Esophagus squamous epithelium (tissue), 5 donors: ENCODE data around the gene RNF213. TPM values are rescaled to one million over a fixed set of nuclear protein-coding genes. Genes with fewer than 3 reads are reported as not detected.
"Not testable (repeated sequence)": the region's sequence is repeated elsewhere in the genome, so short reads cannot be mapped to it uniquely, and the experiment has no call there.

Source experiments
- DNase-seq: peaks from one replicate; lab custom pipeline; 2025; lab: John Stamatoyannopoulos, UW
- H3K27ac ChIP-seq, 4 donors: fragments of 200-600 bp; sonication (generic); one replicate each; pipeline ENCODE4 v1.5.1; 2016 to 2019; ENCODE audit warnings: mild to moderate bottlenecking in 1 of 4
- H3K27me3 ChIP-seq, 4 donors: fragments of 200-600 bp; sonication (generic); 1 replicate in 3 of 4; 2 replicates in 1 of 4; pipeline versions ENCODE4 v1.5.1 to v1.6.0; 2017 to 2021; ENCODE audit warnings: antibody characterized with exemption in 1 of 4
- H3K36me3 ChIP-seq, 3 donors: fragments of 200-600 bp; sonication (generic); one replicate each; pipeline ENCODE4 v1.5.1; 2016 to 2019
- H3K4me1 ChIP-seq, 3 donors: fragments of 200-600 bp; sonication (generic); one replicate each; pipeline ENCODE4 v1.5.1; 2017 to 2019
- H3K4me3 ChIP-seq, 4 donors: fragments of 200-600 bp; sonication (generic); 1 replicate in 3 of 4; 2 replicates in 1 of 4; pipeline ENCODE4 v1.5.1; 2016 to 2019; ENCODE audit warnings: mild to moderate bottlenecking in 2 of 4, moderate library complexity in 1 of 4
- H3K9me3 ChIP-seq, 3 donors: fragments of 200-600 bp; sonication (generic); one replicate each; pipeline ENCODE4 v1.5.1; 2016 to 2019
- POLR2A ChIP-seq, 4 donors: fragments of 450-650 bp; IDR thresholded peaks; one replicate each; pipeline ENCODE4 v1.6.1; 2017; ENCODE audit warnings: antibody characterized with exemption in 4 of 4, mild to moderate bottlenecking in 4 of 4, moderate library complexity in 3 of 4
- WGBS, 2 donors: methylation state at CpG; one replicate each; pipeline ENCODE4 v1.1.5; 2018; 5-methylcytosine and 5-hydroxymethylcytosine counted together
- intact Hi-C: fragments of 100-400 bp; cut with DNase I; formaldehyde crosslinking; loops from one replicate; pipeline ENCODE4 v1.15.0; 2022
- total RNA-seq, 4 donors: library from RNA; depleted of rRNA; stranded (reverse); fragments of >200 nt; gene quantifications; one replicate each; pipeline ENCODE4 v1.1.0, GENCODE V29; 2016
- TF ChIP-seq, protein P1 (sequence below), 6 experiments: fragments of 450-650 bp in 4 of 6; fragments of 200-600 bp in 2 of 6; sonication (generic) in 2 of 6; IDR thresholded peaks; one replicate each; pipeline ENCODE4 v1.5.1; 2016 to 2019; ENCODE audit warnings: antibody characterized with exemption in 6 of 6, mild to moderate bottlenecking in 4 of 6, moderate library complexity in 4 of 6
- donor health status: DM: yes; HTN: yes; CAD: no.

Gene RNF213
- total RNA-seq, 4 donors from 2014 or later, result 56.1 to 67.9 (median 60.9) TPM

DNA sequence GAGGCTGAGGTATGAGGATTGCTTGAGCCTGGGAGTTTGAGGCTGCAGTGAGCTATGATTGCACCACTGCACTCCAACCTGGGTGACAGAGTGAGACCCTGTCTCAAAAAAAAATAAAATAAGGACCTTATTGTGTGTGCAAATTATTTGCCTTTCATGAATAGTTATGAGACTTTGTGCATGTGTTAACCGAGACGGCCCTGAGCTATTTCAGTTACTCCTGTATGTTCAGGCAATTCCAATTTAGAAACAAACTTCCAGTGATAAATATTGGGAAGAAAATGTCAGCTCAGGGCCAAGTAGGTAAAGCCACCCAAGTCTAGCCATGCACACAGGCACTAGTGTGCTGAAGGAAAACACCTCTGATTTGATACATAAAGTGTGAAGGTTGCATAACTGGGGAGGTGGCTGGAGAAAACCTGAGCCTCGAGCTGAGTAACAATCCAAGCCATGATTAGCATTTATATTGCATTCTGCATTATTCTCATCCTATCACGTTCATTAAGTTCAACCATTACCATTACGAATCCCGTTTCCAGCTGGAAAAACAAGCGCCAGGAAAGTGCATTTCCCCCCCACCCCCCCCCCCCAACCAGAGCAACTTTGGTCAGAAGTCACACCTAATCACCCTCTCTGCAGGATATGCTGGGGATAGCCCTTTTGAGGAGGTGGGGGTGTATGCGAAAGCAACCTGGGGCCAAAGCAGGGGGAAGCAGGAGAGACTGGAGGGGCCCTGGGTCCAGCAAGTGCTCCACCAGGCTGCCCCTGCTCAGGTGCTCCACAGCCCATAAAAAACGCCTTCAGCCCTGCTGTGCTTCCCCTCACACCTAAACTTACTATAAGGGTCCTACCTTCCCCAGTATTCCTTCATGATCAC is 135.7 kb downstream of the RNF213 start:
- DNase-seq, result no peak
- intact Hi-C loops, result no loop called here
- H3K27me3 ChIP-seq, result no peaks in the 10 kb centered on the region
- H3K4me1 ChIP-seq, result peaks cover 0 to 9% (median 0%) of the 10 kb centered on the region in 3 donors
- no peak for TF ChIP-seq POLR2A (IDR thresholded peaks at IDR 0.05)
- TF ChIP-seq, protein P1, sequence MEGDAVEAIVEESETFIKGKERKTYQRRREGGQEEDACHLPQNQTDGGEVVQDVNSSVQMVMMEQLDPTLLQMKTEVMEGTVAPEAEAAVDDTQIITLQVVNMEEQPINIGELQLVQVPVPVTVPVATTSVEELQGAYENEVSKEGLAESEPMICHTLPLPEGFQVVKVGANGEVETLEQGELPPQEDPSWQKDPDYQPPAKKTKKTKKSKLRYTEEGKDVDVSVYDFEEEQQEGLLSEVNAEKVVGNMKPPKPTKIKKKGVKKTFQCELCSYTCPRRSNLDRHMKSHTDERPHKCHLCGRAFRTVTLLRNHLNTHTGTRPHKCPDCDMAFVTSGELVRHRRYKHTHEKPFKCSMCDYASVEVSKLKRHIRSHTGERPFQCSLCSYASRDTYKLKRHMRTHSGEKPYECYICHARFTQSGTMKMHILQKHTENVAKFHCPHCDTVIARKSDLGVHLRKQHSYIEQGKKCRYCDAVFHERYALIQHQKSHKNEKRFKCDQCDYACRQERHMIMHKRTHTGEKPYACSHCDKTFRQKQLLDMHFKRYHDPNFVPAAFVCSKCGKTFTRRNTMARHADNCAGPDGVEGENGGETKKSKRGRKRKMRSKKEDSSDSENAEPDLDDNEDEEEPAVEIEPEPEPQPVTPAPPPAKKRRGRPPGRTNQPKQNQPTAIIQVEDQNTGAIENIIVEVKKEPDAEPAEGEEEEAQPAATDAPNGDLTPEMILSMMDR (IDR thresholded peaks at IDR 0.05), result no peak
- no peak overlapping the region for H3K4me3 ChIP-seq
- 67 to 87% methylated on average over 6 to 9 of the region's 9 CpGs for WGBS, 2 donors
- no peaks in the 10 kb centered on the region for H3K9me3 ChIP-seq
- peaks cover 0 to 46% (median 25%) of the 10 kb centered on the region in 3 donors for H3K36me3 ChIP-seq
- H3K27ac ChIP-seq, result no peak overlapping the region

DNA sequence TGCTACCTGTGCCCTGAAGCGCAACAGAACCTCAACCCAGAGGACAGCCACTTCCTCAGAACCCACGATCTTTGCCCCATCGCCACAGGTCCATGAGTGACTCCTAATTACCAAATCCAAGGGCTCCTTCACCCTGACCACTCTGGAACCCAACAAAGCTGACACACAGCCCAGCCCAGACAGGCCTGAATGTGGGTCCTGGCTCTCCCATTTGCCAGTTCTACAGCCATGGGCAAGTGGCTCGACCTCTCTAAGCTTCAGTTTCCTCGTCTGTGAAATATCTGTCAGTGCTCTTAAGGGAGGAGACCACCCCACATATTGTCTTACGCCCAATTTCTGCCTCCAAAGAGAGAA is 136.4 kb downstream of the RNF213 start:
- Histone ChIP-seq H3K9me3 (no peaks in the 10 kb centered on the region), H3K36me3 (peaks cover 0 to 40% (median 18%) of the 10 kb centered on the region in 3 donors), H3K27me3 (no peaks in the 10 kb centered on the region), H3K4me1 (peaks cover 0 to 9% (median 0%) of the 10 kb centered on the region in 3 donors), H3K27ac (no peak overlapping the region), H3K4me3 (no peak overlapping the region)
- DNase-seq, result no peak
- no peak for TF ChIP-seq POLR2A (IDR thresholded peaks at IDR 0.05)
- TF ChIP-seq, protein P1 (IDR thresholded peaks at IDR 0.05), result no peak
- 83 to 88% methylated on average over 6 of the region's 6 CpGs for WGBS, 2 donors
- intact Hi-C loops, result no loop called here

DNA sequence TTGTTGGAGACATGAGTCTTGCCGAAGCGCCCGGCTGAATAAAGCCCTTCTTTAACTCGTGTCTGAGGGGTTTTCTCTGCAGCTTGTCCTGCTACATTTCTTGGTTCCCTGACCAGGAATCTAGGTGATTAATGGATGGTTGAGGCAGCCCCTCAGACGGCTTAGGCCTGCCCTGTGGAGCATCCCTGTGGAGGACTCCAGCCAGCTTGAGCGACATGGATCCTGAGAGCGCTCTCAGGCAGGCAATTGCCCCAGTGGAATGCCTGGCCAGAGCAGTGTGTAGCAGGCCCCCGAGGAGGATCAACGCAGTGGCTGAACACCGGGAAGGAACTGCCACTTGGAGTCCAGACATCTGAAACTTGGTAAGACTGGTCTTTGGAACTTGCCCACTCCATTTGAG is 137.0 kb downstream of the RNF213 start:
- H3K27me3 ChIP-seq, result no peaks in the 10 kb centered on the region
- no peak overlapping the region for H3K4me3 ChIP-seq
- intact Hi-C loops, result no loop called here
- H3K9me3 ChIP-seq, result no peaks in the 10 kb centered on the region
- peaks cover 0 to 9% (median 0%) of the 10 kb centered on the region in 3 donors for H3K4me1 ChIP-seq
- TF ChIP-seq, protein P1 (IDR thresholded peaks at IDR 0.05), result no peak
- no peak for TF ChIP-seq POLR2A (IDR thresholded peaks at IDR 0.05)
- H3K27ac ChIP-seq, result no peak overlapping the region
- DNase-seq, result no peak
- H3K36me3 ChIP-seq, result peaks cover 0 to 33% (median 13%) of the 10 kb centered on the region in 3 donors
- WGBS, 2 donors, result 79 to 83% methylated on average over 4 to 5 of the region's 10 CpGs

DNA sequence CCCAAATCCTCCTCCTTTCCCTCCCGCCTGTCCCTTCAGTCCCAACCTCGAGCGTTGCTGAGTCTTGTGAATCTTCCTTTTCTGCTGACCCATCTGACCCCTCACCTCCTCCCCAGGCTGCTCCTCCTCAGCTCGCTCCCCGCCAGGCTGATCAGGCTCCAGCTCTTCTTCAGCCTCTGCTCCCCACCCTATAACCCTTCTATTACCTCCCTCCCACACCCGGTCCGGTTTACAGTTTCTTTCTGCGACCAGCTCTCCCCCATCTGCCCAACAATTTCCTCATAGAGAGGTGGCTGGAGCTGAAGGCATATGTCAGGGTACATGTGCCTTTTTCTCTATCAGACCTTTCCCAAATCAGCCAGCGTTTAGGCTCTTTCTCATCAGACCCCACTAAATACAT is 140.4 kb downstream of the RNF213 start:
- DNase-seq, H3K36me3 ChIP-seq, H3K27me3 ChIP-seq, H3K4me1 ChIP-seq, H3K4me3 ChIP-seq, intact Hi-C loops, H3K27ac ChIP-seq, H3K9me3 ChIP-seq: not testable (repeated sequence)
- WGBS, 2 donors, result 85 to 87% methylated on average over 8 to 9 of the region's 9 CpGs

DNA sequence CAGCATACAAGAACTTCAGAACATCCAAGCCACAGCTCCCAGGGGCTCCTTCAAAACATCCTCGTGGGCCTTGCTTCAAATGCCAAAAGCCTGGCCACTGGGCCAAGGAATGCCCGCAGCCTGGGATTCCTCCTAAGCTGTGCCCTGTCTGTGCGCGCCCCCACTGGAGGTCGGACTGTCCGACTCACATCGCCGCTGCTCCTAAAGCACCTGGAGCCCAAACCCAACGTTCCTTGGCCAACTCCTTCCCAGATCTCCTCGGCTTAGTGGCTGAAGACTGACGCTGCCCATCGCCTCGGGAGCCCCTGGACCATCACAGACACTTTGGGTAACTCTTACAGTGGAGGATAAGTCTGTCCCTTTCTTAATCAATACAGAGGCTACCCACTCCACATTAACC is 141.4 kb downstream of the RNF213 start:
- H3K36me3 ChIP-seq, H3K27me3 ChIP-seq, DNase-seq, intact Hi-C loops, H3K9me3 ChIP-seq, H3K4me3 ChIP-seq, H3K4me1 ChIP-seq, H3K27ac ChIP-seq: not testable (repeated sequence)
- WGBS, 2 donors, result 81 to 88% methylated on average over 9 to 13 of the region's 13 CpGs

DNA sequence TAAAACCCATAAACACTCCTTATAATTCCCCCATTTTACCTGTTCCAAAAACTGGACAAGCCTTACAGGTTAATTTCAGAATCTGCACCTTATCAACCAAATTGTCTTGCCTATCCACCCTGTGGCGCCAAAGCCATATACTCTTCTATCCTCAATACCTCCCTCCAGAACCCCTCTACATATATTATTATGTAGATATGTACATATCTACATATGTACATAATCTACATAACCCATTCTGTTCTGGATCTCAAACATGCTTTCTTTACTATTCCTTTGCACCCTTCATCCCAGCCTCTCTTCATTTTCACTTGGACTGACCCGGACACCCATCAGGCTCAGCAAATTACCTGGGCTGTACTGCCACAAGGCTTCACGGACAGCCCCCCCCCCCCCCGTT is 142.3 kb downstream of the RNF213 start:
- WGBS, 2 donors, result 90 to 96% methylated on average over 4 of the region's 4 CpGs
- DNase-seq, result no peak
- no peaks in the 10 kb centered on the region for H3K4me1 ChIP-seq
- intact Hi-C loops, result no loop called here
- TF ChIP-seq POLR2A (IDR thresholded peaks at IDR 0.05), result no peak
- H3K27ac ChIP-seq, result no peak overlapping the region
- H3K36me3 ChIP-seq, result no peaks in the 10 kb centered on the region
- H3K27me3 ChIP-seq, result no peaks in the 10 kb centered on the region
- H3K9me3 ChIP-seq, result no peaks in the 10 kb centered on the region
- no peak overlapping the region for H3K4me3 ChIP-seq
